ENCODE results near the gene ATP10D.

ATP10D gene

GRCh38 chr4:47561331-47561730 is 76.3 kb downstream of the ATP10D start:
- H3K4me3 ChIP-seq (ENCODE audit: low read depth in 1 of 2, low read length in 2 of 2) = no peak overlapping the region
- no peaks in the 10 kb centered on the region for H3K9me3 ChIP-seq (ENCODE audit: control insufficient read depth in 1 of 2, low read length in 2 of 2)
- H3K27me3 ChIP-seq (ENCODE audit: low read depth, low read length) = no peaks in the 10 kb centered on the region
- H3K27ac ChIP-seq (ENCODE audit: low read length) = no peak overlapping the region
- peaks cover 4 to 22% of the 10 kb centered on the region in 2 donors for H3K36me3 ChIP-seq (ENCODE audit: control insufficient read depth in 1 of 2, insufficient read depth in 2 of 2, low read length in 2 of 2)
- H3K4me1 ChIP-seq (ENCODE audit: control insufficient read depth in 1 of 2, insufficient read depth in 2 of 2, low read length in 2 of 2) = no peaks in the 10 kb centered on the region

- no peaks in the 10 kb centered on the region for H3K9me3 ChIP-seq (ENCODE audit: control insufficient read depth in 1 of 2, low read length in 2 of 2)
These were observed 77.2 kb downstream of the ATP10D start for GRCh38 chr4:47562297-47562696.

GRCh38 chr4:47566566-47566965 is 81.5 kb downstream of the ATP10D start:
- no peaks in the 10 kb centered on the region for H3K9me3 ChIP-seq (ENCODE audit: control insufficient read depth in 1 of 2, low read length in 2 of 2)
- H3K27ac ChIP-seq (ENCODE audit: low read length) = no peak overlapping the region
- no peaks in the 10 kb centered on the region for H3K4me1 ChIP-seq (ENCODE audit: control insufficient read depth in 1 of 2, insufficient read depth in 2 of 2, low read length in 2 of 2)
- peaks cover 12 to 17% of the 10 kb centered on the region in 2 donors for H3K36me3 ChIP-seq (ENCODE audit: control insufficient read depth in 1 of 2, insufficient read depth in 2 of 2, low read length in 2 of 2)
- no peaks in the 10 kb centered on the region for H3K27me3 ChIP-seq (ENCODE audit: low read depth, low read length)
- no peak overlapping the region for H3K4me3 ChIP-seq (ENCODE audit: low read depth in 1 of 2, low read length in 2 of 2)

More at GRCh38 chr4:47562297-47562696, 77.2 kb downstream of the ATP10D start:
- peaks cover 4 to 22% of the 10 kb centered on the region in 2 donors for H3K36me3 ChIP-seq (ENCODE audit: control insufficient read depth in 1 of 2, insufficient read depth in 2 of 2, low read length in 2 of 2)
- H3K4me3 ChIP-seq (ENCODE audit: low read depth in 1 of 2, low read length in 2 of 2) = no peak overlapping the region
- no peaks in the 10 kb centered on the region for H3K4me1 ChIP-seq (ENCODE audit: control insufficient read depth in 1 of 2, insufficient read depth in 2 of 2, low read length in 2 of 2)
- H3K27ac ChIP-seq (ENCODE audit: low read length) = no peak overlapping the region
- H3K27me3 ChIP-seq (ENCODE audit: low read depth, low read length) = no peaks in the 10 kb centered on the region

- Histone ChIP-seq H3K4me3 (ENCODE audit: low read depth in 1 of 2, low read length in 2 of 2) (no peak overlapping the region), H3K4me1 (ENCODE audit: control insufficient read depth in 1 of 2, insufficient read depth in 2 of 2, low read length in 2 of 2) (no peaks in the 10 kb centered on the region), H3K9me3 (ENCODE audit: control insufficient read depth in 1 of 2, low read length in 2 of 2) (no peaks in the 10 kb centered on the region), H3K27me3 (ENCODE audit: low read depth, low read length) (no peaks in the 10 kb centered on the region), H3K27ac (ENCODE audit: low read length) (no peak overlapping the region), H3K36me3 (ENCODE audit: control insufficient read depth in 1 of 2, insufficient read depth in 2 of 2, low read length in 2 of 2) (peaks cover 15 to 16% of the 10 kb centered on the region in 2 donors)
These were observed 81.9 kb downstream of the ATP10D start for GRCh38 chr4:47566969-47567368.

- peaks cover 20 to 21% of the 10 kb centered on the region in 2 donors for H3K36me3 ChIP-seq (ENCODE audit: control insufficient read depth in 1 of 2, insufficient read depth in 2 of 2, low read length in 2 of 2)
- H3K27ac ChIP-seq (ENCODE audit: low read length) = no peak overlapping the region
- no peak overlapping the region for H3K4me3 ChIP-seq (ENCODE audit: low read depth in 1 of 2, low read length in 2 of 2)
- H3K9me3 ChIP-seq (ENCODE audit: control insufficient read depth in 1 of 2, low read length in 2 of 2) = no peaks in the 10 kb centered on the region
- no peaks in the 10 kb centered on the region for H3K4me1 ChIP-seq (ENCODE audit: control insufficient read depth in 1 of 2, insufficient read depth in 2 of 2, low read length in 2 of 2)
- no peaks in the 10 kb centered on the region for H3K27me3 ChIP-seq (ENCODE audit: low read depth, low read length)
These were observed 82.4 kb downstream of the ATP10D start for GRCh38 chr4:47567511-47567910.

- Histone ChIP-seq H3K27ac (ENCODE audit: low read length) (no peak overlapping the region), H3K4me1 (ENCODE audit: control insufficient read depth in 1 of 2, insufficient read depth in 2 of 2, low read length in 2 of 2) (no peaks in the 10 kb centered on the region), H3K27me3 (ENCODE audit: low read depth, low read length) (no peaks in the 10 kb centered on the region), H3K36me3 (ENCODE audit: control insufficient read depth in 1 of 2, insufficient read depth in 2 of 2, low read length in 2 of 2) (peaks cover 36 to 49% of the 10 kb centered on the region in 2 donors), H3K4me3 (ENCODE audit: low read depth in 1 of 2, low read length in 2 of 2) (no peak overlapping the region), H3K9me3 (ENCODE audit: control insufficient read depth in 1 of 2, low read length in 2 of 2) (no peaks in the 10 kb centered on the region)
These were observed 85.7 kb downstream of the ATP10D start for GRCh38 chr4:47570816-47571215.

- no peaks in the 10 kb centered on the region for H3K4me1 ChIP-seq (ENCODE audit: control insufficient read depth in 1 of 2, insufficient read depth in 2 of 2, low read length in 2 of 2)
- no peak overlapping the region for H3K27ac ChIP-seq (ENCODE audit: low read length)
- H3K27me3 ChIP-seq (ENCODE audit: low read depth, low read length) = no peaks in the 10 kb centered on the region
- H3K4me3 ChIP-seq (ENCODE audit: low read depth in 1 of 2, low read length in 2 of 2) = no peak overlapping the region
- no peaks in the 10 kb centered on the region for H3K9me3 ChIP-seq (ENCODE audit: control insufficient read depth in 1 of 2, low read length in 2 of 2)
- peaks cover 47 to 65% of the 10 kb centered on the region in 2 donors for H3K36me3 ChIP-seq (ENCODE audit: control insufficient read depth in 1 of 2, insufficient read depth in 2 of 2, low read length in 2 of 2)
These were observed 87.9 kb downstream of the ATP10D start for GRCh38 chr4:47572981-47573380.

GRCh38 chr4:47577779-47578553 is 92.9 kb downstream of the ATP10D start:
- H3K9me3 ChIP-seq (ENCODE audit: control insufficient read depth in 1 of 2, low read length in 2 of 2) = no peaks in the 10 kb centered on the region
- peaks cover 48 to 71% of the 10 kb centered on the region in 2 donors for H3K36me3 ChIP-seq (ENCODE audit: control insufficient read depth in 1 of 2, insufficient read depth in 2 of 2, low read length in 2 of 2)
- peak overlapping the region; percentile 1 for H3K27ac ChIP-seq (ENCODE audit: low read length)

GRCh38 chr4:47579235-47579634 is 94.2 kb downstream of the ATP10D start:
- H3K36me3 ChIP-seq (ENCODE audit: control insufficient read depth in 1 of 2, insufficient read depth in 2 of 2, low read length in 2 of 2) = peaks cover 43 to 65% of the 10 kb centered on the region in 2 donors

More at GRCh38 chr4:47577779-47578553, 92.9 kb downstream of the ATP10D start:
- Histone ChIP-seq H3K4me1 (ENCODE audit: control insufficient read depth in 1 of 2, insufficient read depth in 2 of 2, low read length in 2 of 2) (no peaks in the 10 kb centered on the region), H3K27me3 (ENCODE audit: low read depth, low read length) (no peaks in the 10 kb centered on the region), H3K4me3 (ENCODE audit: low read depth in 1 of 2, low read length in 2 of 2) (no peak overlapping the region)

GRCh38 chr4:47590325-47590724 is 105.2 kb downstream of the ATP10D start:
- peaks cover 43 to 76% of the 10 kb centered on the region in 2 donors for H3K36me3 ChIP-seq (ENCODE audit: control insufficient read depth in 1 of 2, insufficient read depth in 2 of 2, low read length in 2 of 2)
- H3K4me3 ChIP-seq (ENCODE audit: low read depth in 1 of 2, low read length in 2 of 2) = peak overlapping the region in 1 of 2 donors; percentile 16

More at GRCh38 chr4:47579235-47579634, 94.2 kb downstream of the ATP10D start:
- H3K27ac ChIP-seq (ENCODE audit: low read length) = no peak overlapping the region
- no peaks in the 10 kb centered on the region for H3K4me1 ChIP-seq (ENCODE audit: control insufficient read depth in 1 of 2, insufficient read depth in 2 of 2, low read length in 2 of 2)
- no peak overlapping the region for H3K4me3 ChIP-seq (ENCODE audit: low read depth in 1 of 2, low read length in 2 of 2)
- no peaks in the 10 kb centered on the region for H3K27me3 ChIP-seq (ENCODE audit: low read depth, low read length)
- no peaks in the 10 kb centered on the region for H3K9me3 ChIP-seq (ENCODE audit: control insufficient read depth in 1 of 2, low read length in 2 of 2)

GRCh38 chr4:47597696-47598095 is 112.6 kb downstream of the ATP10D start:
- Histone ChIP-seq H3K9me3 (ENCODE audit: control insufficient read depth in 1 of 2, low read length in 2 of 2) (no peaks in the 10 kb centered on the region), H3K27me3 (ENCODE audit: low read depth, low read length) (no peaks in the 10 kb centered on the region), H3K4me1 (ENCODE audit: control insufficient read depth in 1 of 2, insufficient read depth in 2 of 2, low read length in 2 of 2) (no peaks in the 10 kb centered on the region)

More at GRCh38 chr4:47590325-47590724, 105.2 kb downstream of the ATP10D start:
- H3K9me3 ChIP-seq (ENCODE audit: control insufficient read depth in 1 of 2, low read length in 2 of 2) = peaks cover 10 to 15% of the 10 kb centered on the region in 2 donors
- H3K27ac ChIP-seq (ENCODE audit: low read length) = no peak overlapping the region
- no peaks in the 10 kb centered on the region for H3K27me3 ChIP-seq (ENCODE audit: low read depth, low read length)
- H3K4me1 ChIP-seq (ENCODE audit: control insufficient read depth in 1 of 2, insufficient read depth in 2 of 2, low read length in 2 of 2) = no peaks in the 10 kb centered on the region

More at GRCh38 chr4:47597696-47598095, 112.6 kb downstream of the ATP10D start:
- Histone ChIP-seq H3K27ac (ENCODE audit: low read length) (no peak overlapping the region), H3K36me3 (ENCODE audit: control insufficient read depth in 1 of 2, insufficient read depth in 2 of 2, low read length in 2 of 2) (peaks cover 0 to 6% of the 10 kb centered on the region in 2 donors), H3K4me3 (ENCODE audit: low read depth in 1 of 2, low read length in 2 of 2) (no peak overlapping the region)

All from muscle layer of duodenum (tissue), 2 donors.